AG04450 (cell line): ENCODE results near the gene EMSY. TPM values are rescaled to one million over a fixed set of nuclear protein-coding genes. Genes with fewer than 3 reads are reported as not detected.

ENCODE experiments used
- CTCF ChIA-PET: fragments of 300-600, 350-600 bp; formaldehyde crosslinking; extraction: SDS; loops from one replicate; lab custom pipeline; 2022; ENCODE audit warnings: antibody characterized with exemption, inconsistent platforms; lab: Charles Lee
- POLR2A ChIA-PET: fragments of 350-600 bp; formaldehyde crosslinking; extraction: SDS; loops from one replicate; lab custom pipeline; 2021; ENCODE audit warnings: antibody characterized with exemption, inconsistent platforms; lab: Yijun Ruan, JAX
- DNase-seq: peaks from one replicate; pipeline ENCODE4 v3.0.0-alpha.2; 2011; ENCODE audit warnings: low read depth, low spot score
- H3K27ac ChIP-seq: one replicate; pipeline ENCODE4 v1.5.1; 2012; ENCODE audit warnings: low read depth, low read length, control low read depth
- H3K27me3 ChIP-seq: one replicate; pipeline ENCODE4 v1.6.0; 2012; ENCODE audit warnings: low read length; ENCODE audit not compliant: control insufficient read depth, insufficient read depth
- H3K4me3 ChIP-seq: 2 replicates; pipeline ENCODE4 v1.5.1; 2011; ENCODE audit warnings: mild to moderate bottlenecking, low read depth, low read length, control low read depth
- H3K9me3 ChIP-seq: 2 replicates; pipeline ENCODE4 v1.5.1; 2012; ENCODE audit warnings: low read length; ENCODE audit not compliant: control insufficient read depth, insufficient read depth
- CTCF ChIP-seq: IDR thresholded peaks from 2 replicates; pipeline ENCODE4 v1.5.1; 2011; ENCODE audit warnings: low read depth, low read length, control low read depth, inconsistent platforms
- polyA plus RNA-seq: library from polyadenylated mRNA; depleted of rRNA; stranded (reverse); fragments of >200 nt; gene quantifications from 2 replicates; pipeline ENCODE4 v1.2.3, GENCODE V29; 2011

Gene EMSY
- polyA plus RNA-seq, 1 experiment: 18.6 TPM

GRCh38 chr11:76562541-76562940, 117.7 kb downstream of the EMSY start:
- Histone ChIP-seq H3K9me3 (no peaks in the 10 kb centered on the region), H3K27ac (no peak overlapping the region), H3K27me3 (no peaks in the 10 kb centered on the region), H3K4me3 (no peak overlapping the region)
- ChIA-PET CTCF (no interaction called here), POLR2A (no interaction called here)
- DNase-seq: no peak
- no peak for TF ChIP-seq CTCF

GRCh38 chr11:76564364-76564763, 119.5 kb downstream of the EMSY start:
- ChIA-PET CTCF (no interaction called here), POLR2A (no interaction called here)
- H3K4me3 ChIP-seq: no peak overlapping the region
- DNase-seq: no peak
- no peaks in the 10 kb centered on the region for H3K9me3 ChIP-seq
- no peak overlapping the region for H3K27ac ChIP-seq
- peaks cover 6% of the 10 kb centered on the region for H3K27me3 ChIP-seq
- no peak for TF ChIP-seq CTCF

GRCh38 chr11:76566811-76567210, 122.0 kb downstream of the EMSY start:
- no peaks in the 10 kb centered on the region for H3K9me3 ChIP-seq
- DNase-seq: no peak
- ChIA-PET CTCF (no interaction called here), POLR2A (no interaction called here)
- H3K27ac ChIP-seq: no peak overlapping the region
- TF ChIP-seq CTCF: no peak
- H3K27me3 ChIP-seq: peaks cover 6% of the 10 kb centered on the region
- H3K4me3 ChIP-seq: no peak overlapping the region

GRCh38 chr11:76567261-76567660, 122.4 kb downstream of the EMSY start:
- no peak overlapping the region for H3K27ac ChIP-seq
- no peaks in the 10 kb centered on the region for H3K9me3 ChIP-seq
- peaks cover 6% of the 10 kb centered on the region for H3K27me3 ChIP-seq
- POLR2A ChIA-PET: no interaction called here
- no peak for TF ChIP-seq CTCF
- CTCF ChIA-PET: interaction anchor here (0.6 kb wide), 1 partner anchor 155 kb away, joined by 3 read pairs; no protein-coding TSS in a partner anchor
- no peak overlapping the region for H3K4me3 ChIP-seq
- DNase-seq: no peak

GRCh38 chr11:76568139-76568538, 123.3 kb downstream of the EMSY start:
- no peak for TF ChIP-seq CTCF
- Histone ChIP-seq H3K27me3 (peaks cover 6% of the 10 kb centered on the region), H3K4me3 (no peak overlapping the region), H3K27ac (no peak overlapping the region), H3K9me3 (no peaks in the 10 kb centered on the region)
- DNase-seq: no peak
- POLR2A ChIA-PET: no interaction called here
- CTCF ChIA-PET: interaction anchor here (0.6 kb wide), 1 partner anchor 154 kb away, joined by 3 read pairs; no protein-coding TSS in a partner anchor
